Right kidney (tissue), 1 donor: ENCODE measurements around the gene PCDHGA8.
"Not testable (repeated sequence)": the region's sequence is repeated elsewhere in the genome, so short reads cannot be mapped to it uniquely, and the experiment has no call there.

ENCODE experiments used
- DNase-seq: peaks from one replicate; pipeline ENCODE4 v3.0.0-alpha.2; 2016

Gene PCDHGA8

GRCh38 chr5:141399555-141400258 is 7.3 kb downstream of the PCDHGA8 start:
- no peak for DNase-seq

DNA sequence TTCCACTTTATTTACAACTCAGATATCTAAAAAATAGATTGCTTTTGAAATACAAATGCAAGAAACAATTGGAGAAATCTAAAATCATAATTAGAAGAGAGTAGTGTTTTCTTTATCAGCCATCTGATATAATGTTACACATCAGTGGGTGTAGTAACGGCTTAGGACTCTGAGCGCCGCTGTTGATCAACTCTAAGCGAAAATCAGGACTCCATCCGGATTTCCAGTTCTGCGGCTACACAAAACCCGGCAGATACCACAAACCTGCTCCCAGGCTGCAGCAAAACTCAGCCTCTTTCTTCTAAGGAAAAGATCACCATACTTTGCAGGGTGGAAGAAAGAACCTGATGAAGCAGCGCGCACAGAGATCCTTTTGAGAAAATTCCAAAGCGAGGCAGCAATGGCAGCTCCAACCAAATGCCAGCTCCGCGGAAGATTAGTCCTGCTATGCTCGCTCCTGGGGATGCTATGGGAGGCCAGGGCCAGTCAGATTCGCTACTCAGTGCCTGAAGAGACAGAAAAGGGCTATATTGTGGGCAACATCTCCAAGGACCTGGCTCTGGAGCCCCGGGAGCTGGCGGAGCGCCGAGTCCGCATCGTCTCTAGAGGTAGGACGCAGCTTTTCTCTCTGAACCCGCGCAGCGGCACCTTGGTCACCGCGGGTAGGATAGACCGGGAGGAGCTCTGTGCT is 10.3 kb downstream of the PCDHGA8 start, which contains the start of gene PCDHGA9:
TSS of gene PCDHGA9 (plus strand) at position 226 of the 691 bp plus-strand sequence. CDS start at position 401, 175 bp downstream.
- peak; percentile 33 for DNase-seq

DNA sequence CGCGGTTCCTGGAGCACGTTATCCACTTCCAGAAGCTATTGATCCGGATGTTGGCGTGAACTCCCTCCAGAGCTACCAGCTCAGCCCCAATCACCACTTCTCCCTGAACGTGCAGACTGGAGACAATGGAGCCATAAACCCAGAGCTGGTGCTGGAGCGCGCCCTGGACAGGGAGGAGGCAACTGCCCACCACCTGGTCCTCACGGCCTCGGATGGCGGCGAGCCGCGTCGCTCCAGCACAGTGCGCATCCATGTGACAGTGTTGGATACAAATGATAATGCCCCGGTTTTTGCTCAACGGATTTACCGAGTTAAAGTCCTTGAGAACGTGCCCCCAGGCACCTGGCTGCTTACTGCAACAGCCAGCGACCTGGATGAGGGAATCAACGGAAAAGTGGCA is 11.0 kb downstream of the PCDHGA8 start:
- DNase-seq: no peak

DNA sequence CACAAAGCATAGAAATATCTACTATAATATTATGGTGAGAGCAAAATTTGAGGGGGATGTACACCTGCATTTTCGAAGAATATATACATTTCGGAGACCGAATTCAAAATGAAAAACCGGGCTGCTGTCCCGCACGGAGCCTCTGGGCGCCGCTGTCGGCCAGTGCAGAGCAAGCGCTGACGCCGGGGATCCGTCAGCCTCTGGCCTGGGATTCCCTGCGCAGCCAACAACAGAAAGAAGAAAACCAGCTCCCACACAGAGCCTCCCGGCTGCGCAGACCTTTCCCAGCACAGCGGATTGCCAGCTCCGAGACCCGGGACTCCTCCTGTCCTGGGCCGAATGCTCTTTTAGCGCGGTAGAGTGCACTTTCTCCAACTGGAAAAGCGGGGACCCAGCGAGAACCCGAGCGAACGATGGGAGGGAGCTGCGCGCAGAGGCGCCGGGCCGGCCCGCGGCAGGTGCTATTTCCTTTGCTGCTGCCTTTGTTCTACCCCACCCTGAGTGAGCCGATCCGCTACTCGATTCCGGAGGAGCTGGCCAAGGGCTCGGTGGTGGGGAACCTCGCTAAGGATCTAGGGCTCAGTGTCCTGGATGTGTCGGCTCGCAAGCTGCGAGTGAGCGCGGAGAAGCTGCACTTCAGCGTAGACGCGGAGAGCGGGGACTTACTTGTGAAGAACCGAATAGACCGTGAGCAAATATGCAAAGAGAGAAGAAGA is 15.5 kb downstream of the PCDHGA8 start, which contains the start of gene PCDHGB6:
TSS of gene PCDHGB6 (plus strand) at position 232 of the 716 bp plus-strand sequence. CDS start at position 414, 182 bp downstream.
- peak; percentile 51 for DNase-seq

GRCh38 chr5:141409598-141410306 is 17.3 kb downstream of the PCDHGA8 start:
- no peak for DNase-seq

GRCh38 chr5:141411575-141411974 is 19.1 kb downstream of the PCDHGA8 start:
- DNase-seq: no peak

- DNase-seq: peak; percentile 31
These were observed 20.6 kb downstream of the PCDHGA8 start, which contains the start of gene PCDHGA10 for GRCh38 chr5:141412854-141413539. Gene PCDHGA10, plus strand, starts transcription at chr5:141412987. Its CDS starts 189 bp downstream, at chr5:141413176.

DNA sequence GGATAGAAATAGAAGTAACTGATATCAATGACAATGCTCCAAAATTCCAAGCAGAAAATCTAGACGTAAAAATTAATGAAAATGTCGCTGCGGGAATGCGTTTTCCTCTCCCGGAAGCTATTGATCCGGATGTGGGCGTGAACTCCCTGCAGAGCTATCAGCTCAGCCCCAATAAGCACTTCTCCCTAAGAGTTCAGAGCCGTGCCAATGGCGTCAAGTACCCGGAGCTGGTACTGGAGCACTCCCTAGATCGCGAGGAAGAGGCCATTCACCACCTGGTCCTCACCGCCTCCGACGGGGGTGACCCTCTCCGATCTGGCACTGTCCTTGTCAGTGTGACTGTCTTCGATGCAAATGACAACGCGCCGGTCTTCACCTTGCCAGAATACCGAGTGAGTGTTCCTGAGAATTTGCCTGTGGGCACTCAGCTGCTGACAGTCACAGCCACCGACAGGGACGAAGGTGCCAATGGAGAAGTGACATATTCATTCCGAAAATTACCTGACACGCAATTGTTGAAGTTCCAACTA is 21.2 kb downstream of the PCDHGA8 start:
- no peak for DNase-seq

DNA sequence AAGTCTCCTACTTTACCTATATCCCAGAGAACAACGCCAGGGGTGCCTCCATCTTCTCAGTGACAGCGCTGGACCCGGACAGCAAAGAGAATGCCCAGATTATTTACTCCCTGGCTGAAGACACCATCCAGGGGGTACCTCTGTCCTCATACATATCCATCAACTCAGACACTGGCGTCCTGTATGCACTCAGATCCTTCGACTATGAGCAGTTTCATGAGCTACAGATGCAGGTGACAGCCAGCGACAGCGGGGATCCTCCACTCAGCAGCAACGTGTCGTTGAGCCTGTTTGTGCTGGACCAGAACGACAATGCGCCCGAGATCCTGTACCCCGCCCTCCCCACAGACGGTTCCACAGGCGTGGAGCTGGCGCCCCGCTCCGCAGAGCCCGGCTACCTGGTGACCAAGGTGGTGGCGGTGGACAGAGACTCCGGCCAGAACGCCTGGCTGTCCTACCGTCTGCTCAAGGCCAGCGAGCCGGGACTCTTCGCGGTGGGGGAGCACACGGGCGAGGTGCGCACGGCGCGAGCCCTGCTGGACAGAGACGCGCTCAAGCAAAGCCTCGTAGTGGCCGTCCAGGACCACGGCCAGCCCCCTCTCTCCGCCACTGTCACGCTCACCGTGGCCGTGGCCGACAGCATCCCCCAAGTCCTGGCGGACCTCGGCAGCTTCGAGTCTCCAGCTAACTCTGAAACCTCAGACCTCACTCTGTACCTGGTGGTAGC is 22.3 kb downstream of the PCDHGA8 start:
- DNase-seq: not testable (repeated sequence)

- not testable (repeated sequence) for DNase-seq
These were observed 22.8 kb downstream of the PCDHGA8 start for GRCh38 chr5:141415275-141415618.

DNA sequence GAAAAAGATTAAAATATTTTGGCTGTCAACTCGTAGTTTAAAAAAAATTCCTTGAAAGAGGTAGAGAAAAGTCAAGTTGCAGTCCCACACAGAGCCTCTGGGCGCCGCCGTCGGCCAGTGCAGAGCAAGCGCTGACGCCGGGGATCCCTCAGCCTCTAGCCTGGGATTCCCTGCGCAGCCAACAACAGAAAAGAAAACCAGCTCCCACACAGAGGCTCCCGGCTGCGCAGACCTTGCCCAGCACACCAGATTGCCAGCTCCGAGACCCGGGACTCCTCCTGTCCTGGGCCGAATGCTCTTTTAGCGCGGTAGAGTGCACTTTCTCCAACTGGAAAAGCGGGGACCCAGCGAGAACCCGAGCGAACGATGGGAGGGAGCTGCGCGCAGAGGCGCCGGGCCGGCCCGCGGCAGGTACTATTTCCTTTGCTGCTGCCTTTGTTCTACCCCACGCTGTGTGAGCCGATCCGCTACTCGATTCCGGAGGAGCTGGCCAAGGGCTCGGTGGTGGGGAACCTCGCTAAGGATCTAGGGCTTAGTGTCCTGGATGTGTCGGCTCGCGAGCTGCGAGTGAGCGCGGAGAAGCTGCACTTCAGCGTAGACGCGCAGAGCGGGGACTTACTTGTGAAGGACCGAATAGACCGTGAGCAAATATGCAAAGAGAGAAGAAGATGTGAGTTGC is 25.2 kb downstream of the PCDHGA8 start, which contains the start of gene PCDHGB7:
TSS of gene PCDHGB7 (plus strand) at position 184 of the 679 bp plus-strand sequence. CDS start at position 367, 183 bp downstream.
- DNase-seq: peak; percentile 66

- no peak for DNase-seq
These were observed 26.8 kb downstream of the PCDHGA8 start for GRCh38 chr5:141419074-141419880.

DNA sequence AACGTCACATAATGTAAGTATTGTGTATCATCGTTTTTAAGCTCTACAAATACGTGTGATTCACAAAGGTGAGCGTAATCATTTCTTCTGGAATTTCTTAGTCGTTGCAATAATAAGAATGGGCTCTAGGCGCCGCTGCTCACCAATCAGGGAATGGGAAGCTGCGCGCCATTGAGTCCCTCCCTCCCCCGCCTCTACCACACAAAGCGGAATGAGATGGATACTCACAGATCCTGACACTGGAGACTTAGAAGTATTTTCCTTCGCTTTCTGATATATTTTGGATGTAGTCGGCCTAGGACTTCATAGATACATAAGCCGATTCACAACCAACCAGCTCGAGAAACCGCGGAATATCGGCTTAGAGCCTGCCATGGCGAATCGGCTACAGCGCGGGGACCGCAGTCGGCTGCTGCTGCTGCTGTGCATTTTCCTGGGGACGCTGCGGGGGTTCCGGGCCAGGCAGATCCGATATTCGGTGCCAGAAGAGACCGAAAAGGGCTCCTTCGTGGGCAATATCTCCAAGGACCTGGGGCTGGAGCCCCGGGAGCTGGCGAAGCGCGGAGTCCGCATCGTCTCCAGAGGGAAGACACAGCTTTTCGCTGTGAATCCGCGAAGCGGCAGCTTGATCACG is 28.5 kb downstream of the PCDHGA8 start, which contains the start of gene PCDHGA11:
TSS of gene PCDHGA11 (plus strand) at position 197 of the 634 bp plus-strand sequence. CDS start at position 374, 177 bp downstream.
- DNase-seq: peak; percentile 41

DNA sequence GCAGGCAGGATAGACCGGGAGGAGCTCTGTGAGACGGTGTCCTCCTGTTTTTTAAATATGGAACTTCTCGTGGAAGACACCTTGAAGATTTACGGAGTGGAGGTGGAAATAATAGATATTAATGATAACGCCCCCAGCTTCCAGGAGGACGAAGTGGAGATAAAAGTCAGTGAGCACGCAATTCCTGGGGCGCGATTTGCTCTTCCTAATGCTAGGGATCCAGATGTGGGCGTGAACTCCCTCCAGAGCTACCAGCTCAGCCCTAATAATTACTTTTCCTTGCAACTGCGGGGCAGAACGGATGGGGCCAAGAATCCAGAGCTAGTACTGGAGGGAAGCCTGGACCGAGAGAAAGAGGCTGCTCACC is 29.0 kb downstream of the PCDHGA8 start:
- no peak for DNase-seq

DNA sequence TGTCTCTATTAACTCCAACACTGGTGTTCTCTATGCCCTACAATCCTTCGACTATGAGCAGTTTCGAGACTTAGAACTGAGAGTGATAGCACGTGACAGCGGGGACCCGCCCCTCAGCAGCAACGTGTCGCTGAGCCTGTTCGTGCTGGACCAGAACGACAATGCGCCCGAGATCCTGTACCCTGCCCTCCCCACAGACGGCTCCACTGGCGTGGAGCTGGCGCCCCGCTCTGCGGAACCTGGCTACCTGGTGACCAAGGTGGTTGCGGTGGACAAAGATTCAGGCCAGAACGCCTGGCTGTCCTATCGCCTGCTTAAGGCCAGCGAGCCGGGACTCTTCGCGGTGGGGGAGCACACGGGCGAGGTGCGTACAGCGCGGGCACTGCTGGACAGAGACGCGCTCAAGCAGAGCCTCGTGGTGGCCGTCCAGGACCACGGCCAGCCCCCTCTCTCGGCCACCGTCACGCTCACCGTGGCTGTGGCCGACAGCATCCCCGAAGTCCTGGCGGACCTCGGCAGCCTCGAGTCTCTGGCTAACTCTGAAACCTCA is 30.4 kb downstream of the PCDHGA8 start:
- DNase-seq: no peak

DNA sequence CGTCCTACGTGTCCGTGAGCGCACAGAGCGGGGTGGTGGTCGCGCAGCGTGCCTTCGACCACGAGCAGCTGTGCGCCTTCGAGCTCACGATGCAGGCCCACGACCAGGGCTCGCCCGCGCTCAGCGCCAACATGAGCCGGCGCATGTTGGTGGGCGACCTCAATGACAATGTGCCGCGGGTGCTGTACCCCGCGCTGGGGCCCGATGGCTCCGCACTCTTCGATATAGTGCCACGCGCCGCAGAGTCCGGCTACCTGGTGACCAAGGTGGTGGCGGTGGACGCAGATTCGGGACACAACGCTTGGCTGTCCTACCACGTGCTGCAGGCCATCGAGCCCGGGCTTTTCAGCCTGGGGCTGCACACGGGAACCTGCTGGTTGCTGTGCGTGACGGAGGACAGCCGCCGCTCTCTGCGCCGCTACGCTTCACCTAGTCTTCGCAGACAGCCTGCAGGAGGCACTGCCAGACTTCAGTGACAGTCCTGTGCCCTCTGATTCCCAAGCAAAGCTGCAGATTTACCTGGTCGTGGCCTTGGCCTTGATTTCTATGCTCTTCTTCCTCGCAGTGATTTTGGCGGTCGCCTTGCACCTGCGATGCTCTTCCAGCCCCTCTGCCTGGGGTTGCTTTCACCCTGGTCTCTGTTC is 35.5 kb downstream of the PCDHGA8 start:
- DNase-seq: no peak

DNA sequence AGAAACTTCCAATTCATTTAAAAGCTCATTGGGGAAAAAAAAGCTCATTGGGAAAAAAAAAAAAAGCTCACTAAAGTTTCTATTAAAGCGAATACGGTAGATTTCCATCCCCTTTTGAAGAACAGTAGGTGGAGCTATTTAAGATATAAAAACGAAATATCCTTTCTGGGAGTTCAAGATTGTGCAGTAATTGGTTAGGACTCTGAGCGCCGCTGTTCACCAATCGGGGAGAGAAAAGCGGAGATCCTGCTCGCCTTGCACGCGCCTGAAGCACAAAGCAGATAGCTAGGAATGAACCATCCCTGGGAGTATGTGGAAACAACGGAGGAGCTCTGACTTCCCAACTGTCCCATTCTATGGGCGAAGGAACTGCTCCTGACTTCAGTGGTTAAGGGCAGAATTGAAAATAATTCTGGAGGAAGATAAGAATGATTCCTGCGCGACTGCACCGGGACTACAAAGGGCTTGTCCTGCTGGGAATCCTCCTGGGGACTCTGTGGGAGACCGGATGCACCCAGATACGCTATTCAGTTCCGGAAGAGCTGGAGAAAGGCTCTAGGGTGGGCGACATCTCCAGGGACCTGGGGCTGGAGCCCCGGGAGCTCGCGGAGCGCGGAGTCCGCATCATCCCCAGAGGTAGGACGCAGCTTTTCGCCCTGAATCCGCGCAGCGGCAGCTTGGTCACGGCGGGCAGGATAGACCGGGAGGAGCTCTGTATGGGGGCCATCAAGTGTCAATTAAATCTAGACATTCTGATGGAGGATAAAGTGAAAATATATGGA is 38.1 kb downstream of the PCDHGA8 start, which contains the start of gene PCDHGA12:
TSS of gene PCDHGA12 (plus strand) at position 176 of the 782 bp plus-strand sequence. CDS start at position 429, 253 bp downstream.
- DNase-seq: no peak
